SU-DHL-6 (cell line): ENCODE data around the gene SPTLC3.

ENCODE experiments used
- H2AFZ ChIP-seq: fragments of 200-600 bp; sonication (generic); 2 replicates; pipeline ENCODE4 v1.6.1; 2014; ENCODE audit warnings: low read depth, mild to moderate bottlenecking, moderate library complexity, mixed read lengths, antibody characterized with exemption, low read length; ENCODE audit not compliant: severe bottlenecking
- H3F3A ChIP-seq: fragments of 200-600 bp; shearing (Covaris generic); 2 replicates; pipeline ENCODE4 v1.6.0; 2016; ENCODE audit warnings: antibody characterized with exemption, mild to moderate bottlenecking; ENCODE audit not compliant: insufficient read depth
- H3K27ac ChIP-seq: fragments of 200-600 bp; sonication (generic); 2 replicates; pipeline ENCODE4 v1.5.1; 2016; ENCODE audit warnings: low read depth, mild to moderate bottlenecking, low read length, moderate library complexity, mixed read lengths
- H3K27me3 ChIP-seq: fragments of 200-600 bp; sonication (generic), shearing (Covaris generic); 2 replicates; pipeline ENCODE4 v1.6.0; 2014; ENCODE audit warnings: mild to moderate bottlenecking, low read length
- H3K36me3 ChIP-seq: fragments of 200-600 bp; sonication (generic); 2 replicates; pipeline ENCODE4 v1.6.1; 2014; ENCODE audit warnings: mild to moderate bottlenecking, low read length, mixed read lengths
- H3K4me2 ChIP-seq: fragments of 300-600, 200-600 bp; shearing (Covaris generic), sonication (generic); 2 replicates; pipeline ENCODE4 v1.6.0; 2014; ENCODE audit warnings: low read length, low read depth, mild to moderate bottlenecking; ENCODE audit not compliant: poor library complexity, severe bottlenecking
- H3K4me3 ChIP-seq: fragments of 200-600 bp; sonication (generic); 2 replicates; pipeline ENCODE4 v1.5.1; 2014; ENCODE audit warnings: antibody characterized with exemption, low read length, mild to moderate bottlenecking, mixed read lengths; ENCODE audit not compliant: insufficient read depth, poor library complexity, severe bottlenecking
- H3K79me2 ChIP-seq: fragments of 200-600 bp; sonication (generic); 2 replicates; pipeline ENCODE4 v1.6.1; 2014; ENCODE audit warnings: mild to moderate bottlenecking, low read length, moderate library complexity; ENCODE audit not compliant: insufficient read depth
- H3K9ac ChIP-seq: fragments of 200-600 bp; sonication (generic); 2 replicates; pipeline ENCODE4 v1.7.0; 2014; ENCODE audit warnings: mild to moderate bottlenecking, low read length
- H3K9me2 ChIP-seq: fragments of 200-600 bp; sonication (generic); replicated peaks from 2 replicates; pipeline ENCODE4 v1.6.1; 2014; ENCODE audit warnings: low read length; ENCODE audit not compliant: insufficient read depth
- H3K9me3 ChIP-seq: fragments of 200-600 bp; sonication (generic); 2 replicates; pipeline ENCODE4 v1.6.1; 2014; ENCODE audit warnings: low read length, mixed read lengths; ENCODE audit not compliant: insufficient read depth
- H4K20me1 ChIP-seq: fragments of 200-600 bp; sonication (generic); 2 replicates; pipeline ENCODE4 v1.6.1; 2014; ENCODE audit warnings: low read depth, mild to moderate bottlenecking, antibody characterized with exemption, low read length, moderate library complexity, mixed read lengths
- CTCF ChIP-seq: fragments of 200-600 bp; sonication (generic); IDR thresholded peaks from one replicate; pipeline ENCODE4 v1.5.1; 2017; ENCODE audit warnings: antibody characterized with exemption, mild to moderate bottlenecking, low read length, moderate library complexity; ENCODE audit not compliant: insufficient read depth, poor library complexity, severe bottlenecking
- EZH2phosphoT487 ChIP-seq: fragments of 200-600 bp; sonication (generic), shearing (Covaris generic); conservative IDR thresholded peaks from 2 replicates; pipeline ENCODE4 v1.6.1; 2018; ENCODE audit warnings: mild to moderate bottlenecking, antibody characterized with exemption, low read length, moderate library complexity, mixed read lengths

SPTLC3 gene

GRCh38 chr20:13131688-13132087 lies 122.9 kb downstream of the SPTLC3 start:
- no peak for TF ChIP-seq EZH2phosphoT487
- TF ChIP-seq CTCF: no peak
- no peaks in the 10 kb centered on the region for H3K79me2 ChIP-seq
- H4K20me1 ChIP-seq: no peaks in the 10 kb centered on the region
- no peak overlapping the region for H3K27ac ChIP-seq
- no peaks in the 10 kb centered on the region for H3K36me3 ChIP-seq
- H3K27me3 ChIP-seq: no peaks in the 10 kb centered on the region
- H2AFZ ChIP-seq: no peak overlapping the region
- no peaks in the 10 kb centered on the region for H3F3A ChIP-seq
- H3K4me2 ChIP-seq: no peak overlapping the region
- H3K9ac ChIP-seq: no peak overlapping the region
- no peak overlapping the region for H3K4me3 ChIP-seq
- no peaks in the 10 kb centered on the region for H3K9me3 ChIP-seq
- no peaks in the 10 kb centered on the region for H3K9me2 ChIP-seq

- H3K9me3 ChIP-seq: no peaks in the 10 kb centered on the region
- TF ChIP-seq EZH2phosphoT487 (no peak), CTCF (no peak)
- no peaks in the 10 kb centered on the region for H3K36me3 ChIP-seq
- H3F3A ChIP-seq: no peaks in the 10 kb centered on the region
- H3K9me2 ChIP-seq: no peaks in the 10 kb centered on the region
- no peaks in the 10 kb centered on the region for H3K27me3 ChIP-seq
- no peak overlapping the region for H3K27ac ChIP-seq
- H2AFZ ChIP-seq: no peak overlapping the region
- no peaks in the 10 kb centered on the region for H3K79me2 ChIP-seq
- no peak overlapping the region for H3K9ac ChIP-seq
- no peaks in the 10 kb centered on the region for H4K20me1 ChIP-seq
- H3K4me2 ChIP-seq: no peak overlapping the region
- no peak overlapping the region for H3K4me3 ChIP-seq
Observed at GRCh38 chr20:13139459-13140150, 130.8 kb downstream of the SPTLC3 start.

- no peaks in the 10 kb centered on the region for H3F3A ChIP-seq
- H3K27me3 ChIP-seq: no peaks in the 10 kb centered on the region
- H3K4me3 ChIP-seq: no peak overlapping the region
- no peak overlapping the region for H3K9ac ChIP-seq
- H3K9me3 ChIP-seq: no peaks in the 10 kb centered on the region
- H3K9me2 ChIP-seq: no peaks in the 10 kb centered on the region
- no peak overlapping the region for H3K4me2 ChIP-seq
- no peaks in the 10 kb centered on the region for H3K36me3 ChIP-seq
- no peaks in the 10 kb centered on the region for H4K20me1 ChIP-seq
- no peaks in the 10 kb centered on the region for H3K79me2 ChIP-seq
- H2AFZ ChIP-seq: no peak overlapping the region
- TF ChIP-seq CTCF (no peak), EZH2phosphoT487 (no peak)
- H3K27ac ChIP-seq: no peak overlapping the region
Observed at GRCh38 chr20:13140201-13140600, 131.4 kb downstream of the SPTLC3 start.
